HFFc6 (cell line): Measurements from ENCODE around the gene CDC42. TPM values are rescaled to one million over a fixed set of nuclear protein-coding genes. Genes with fewer than 3 reads are reported as not detected.
"Not testable (repeated sequence)": the region's sequence is repeated elsewhere in the genome, so short reads cannot be mapped to it uniquely, and the experiment has no call there.

Experiments
- DNase-seq: peaks from one replicate; pipeline ENCODE4 v3.0.0-alpha.2; 2018
- H3K27ac Mint-ChIP-seq: 2 replicates; pipeline ENCODE4 v1.8.0; 2020; ENCODE audit warnings: mild to moderate bottlenecking, mixed read lengths
- H3K27me3 Mint-ChIP-seq: 2 replicates; pipeline ENCODE4 v1.8.0; 2021; ENCODE audit warnings: mild to moderate bottlenecking, moderate library complexity, mixed read lengths; ENCODE audit not compliant: insufficient read depth
- H3K36me3 Mint-ChIP-seq: 2 replicates; pipeline ENCODE4 v1.8.0; 2021; ENCODE audit warnings: low read depth, mixed read lengths
- H3K4me1 Mint-ChIP-seq: 2 replicates; pipeline ENCODE4 v1.8.0; 2020; ENCODE audit warnings: low read depth, mixed read lengths
- H3K4me3 Mint-ChIP-seq: 2 replicates; pipeline ENCODE4 v1.8.0; 2020; ENCODE audit warnings: mild to moderate bottlenecking, moderate library complexity, mixed read lengths
- H3K9me3 Mint-ChIP-seq: 2 replicates; pipeline ENCODE4 v1.8.0; 2020; ENCODE audit warnings: mild to moderate bottlenecking, mixed read lengths
- total RNA-seq, 6 experiments: library from RNA; stranded (reverse); fragmentation: NEBNext Ultra II Directional; extraction: Animal tissue kit (Norgen Biotek cat#: 25700); gene quantifications; 2 replicates in 1 of 6; 3 replicates in 5 of 6; pipeline ENCODE4 v1.2.3, GENCODE V29; 2021
- TF ChIP-seq, protein P1 (sequence below): fragments of 200-600 bp; sonication (generic); IDR thresholded peaks from 2 replicates; pipeline ENCODE4 v1.5.0; 2021; ENCODE audit warnings: antibody characterized with exemption, mild to moderate bottlenecking

CDC42 gene
- total RNA-seq, 6 experiments from 2014 or later = 273 to 298 (median 280) TPM

DNA sequence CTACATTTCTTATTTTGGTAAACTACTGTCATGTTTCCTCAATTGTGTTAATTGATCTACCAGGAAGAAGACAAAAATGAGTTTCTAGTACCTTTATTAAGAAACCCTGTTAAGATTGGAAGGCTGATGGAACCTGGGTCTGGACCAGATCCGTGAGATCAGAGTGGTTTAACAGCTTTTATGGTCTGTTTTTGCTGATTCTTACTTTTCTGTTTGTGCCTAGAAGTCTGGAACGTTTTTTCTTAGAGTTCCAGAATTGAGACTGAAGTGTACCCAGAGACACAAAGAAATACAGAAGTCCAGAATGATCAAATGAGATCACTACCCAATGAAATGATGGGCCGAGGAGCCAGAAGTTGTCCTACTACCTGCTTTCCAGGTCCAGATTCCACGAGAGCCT, 22.5 kb upstream of the CDC42 start:
- no peak for DNase-seq
- Mint-ChIP-seq H3K4me3 (no peak overlapping the region), H3K27ac (no peak overlapping the region), H3K36me3 (no peaks in the 10 kb centered on the region), H3K4me1 (peaks cover 12% of the 10 kb centered on the region), H3K27me3 (no peaks in the 10 kb centered on the region; the same call in 1 of the 2 replicates), H3K9me3 (no peaks in the 10 kb centered on the region)
- TF ChIP-seq, protein P1, sequence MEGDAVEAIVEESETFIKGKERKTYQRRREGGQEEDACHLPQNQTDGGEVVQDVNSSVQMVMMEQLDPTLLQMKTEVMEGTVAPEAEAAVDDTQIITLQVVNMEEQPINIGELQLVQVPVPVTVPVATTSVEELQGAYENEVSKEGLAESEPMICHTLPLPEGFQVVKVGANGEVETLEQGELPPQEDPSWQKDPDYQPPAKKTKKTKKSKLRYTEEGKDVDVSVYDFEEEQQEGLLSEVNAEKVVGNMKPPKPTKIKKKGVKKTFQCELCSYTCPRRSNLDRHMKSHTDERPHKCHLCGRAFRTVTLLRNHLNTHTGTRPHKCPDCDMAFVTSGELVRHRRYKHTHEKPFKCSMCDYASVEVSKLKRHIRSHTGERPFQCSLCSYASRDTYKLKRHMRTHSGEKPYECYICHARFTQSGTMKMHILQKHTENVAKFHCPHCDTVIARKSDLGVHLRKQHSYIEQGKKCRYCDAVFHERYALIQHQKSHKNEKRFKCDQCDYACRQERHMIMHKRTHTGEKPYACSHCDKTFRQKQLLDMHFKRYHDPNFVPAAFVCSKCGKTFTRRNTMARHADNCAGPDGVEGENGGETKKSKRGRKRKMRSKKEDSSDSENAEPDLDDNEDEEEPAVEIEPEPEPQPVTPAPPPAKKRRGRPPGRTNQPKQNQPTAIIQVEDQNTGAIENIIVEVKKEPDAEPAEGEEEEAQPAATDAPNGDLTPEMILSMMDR = no peak

DNA sequence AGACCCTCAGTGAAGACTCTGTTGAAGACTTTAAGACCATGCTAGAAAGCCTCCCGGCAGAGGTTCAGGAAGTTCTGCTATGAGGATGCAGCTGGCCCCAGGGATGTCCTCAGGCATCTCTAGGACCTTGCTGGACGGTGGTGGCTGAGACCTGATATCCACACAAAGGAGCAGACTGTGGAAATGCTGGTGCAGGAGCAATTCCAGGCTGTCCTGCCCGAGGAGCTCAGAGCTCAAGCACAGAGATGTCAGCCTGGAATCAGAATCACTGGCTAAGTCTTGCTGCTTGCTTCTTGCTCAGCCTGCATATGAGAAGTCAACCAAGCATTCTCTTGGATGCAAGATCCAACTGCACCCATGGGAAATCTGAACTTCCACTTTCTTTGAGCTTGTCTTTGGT, 22.0 kb upstream of the CDC42 start:
- Mint-ChIP-seq H3K9me3 (no peaks in the 10 kb centered on the region), H3K36me3 (no peaks in the 10 kb centered on the region), H3K4me1 (peaks cover 11% of the 10 kb centered on the region), H3K27me3 (no peaks in the 10 kb centered on the region), H3K4me3 (no peak overlapping the region), H3K27ac (no peak overlapping the region)
- DNase-seq = no peak
- TF ChIP-seq, protein P1 = no peak

DNA sequence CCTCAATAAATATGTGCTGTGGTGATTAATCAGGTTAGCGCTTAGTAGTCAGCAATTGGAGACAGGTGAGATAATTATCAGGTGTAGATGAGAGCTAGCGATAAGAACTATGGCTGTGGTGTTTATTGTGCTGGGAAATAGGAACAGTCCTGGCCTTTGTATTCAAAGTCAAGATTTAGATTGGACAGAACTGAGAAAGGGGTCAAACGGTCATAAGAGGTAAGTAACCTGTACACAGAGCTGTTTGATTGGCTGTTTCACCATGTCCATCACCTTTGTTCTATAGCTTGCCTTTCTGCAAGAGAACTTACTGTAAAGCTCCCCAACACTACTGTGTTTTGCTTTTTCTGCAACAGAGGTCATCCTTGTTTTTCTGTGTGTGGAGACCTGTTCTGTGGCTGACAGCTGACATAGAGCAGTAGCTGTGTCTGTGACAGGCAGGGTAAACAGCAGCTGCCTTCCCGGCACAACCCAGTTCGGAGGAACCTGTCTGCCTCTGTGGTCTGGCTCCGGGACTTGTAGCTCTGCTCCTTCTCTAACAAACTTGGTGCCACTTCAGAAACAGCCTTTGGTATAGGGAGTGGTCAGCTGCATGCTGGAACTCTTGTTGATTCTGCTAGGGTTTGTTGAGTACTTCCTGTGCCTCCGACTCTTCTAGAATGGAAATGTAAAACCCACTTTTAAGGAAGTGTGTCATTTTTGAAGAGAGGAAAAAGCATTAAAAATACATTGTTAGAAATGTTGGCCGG, 21.1 kb upstream of the CDC42 start:
- Mint-ChIP-seq H3K27ac (no peak overlapping the region), H3K4me3 (no peak overlapping the region), H3K4me1 (peaks cover 4% of the 10 kb centered on the region), H3K36me3 (no peaks in the 10 kb centered on the region), H3K9me3 (no peaks in the 10 kb centered on the region), H3K27me3 (no peaks in the 10 kb centered on the region)
- DNase-seq = no peak
- TF ChIP-seq, protein P1 = no peak

DNA sequence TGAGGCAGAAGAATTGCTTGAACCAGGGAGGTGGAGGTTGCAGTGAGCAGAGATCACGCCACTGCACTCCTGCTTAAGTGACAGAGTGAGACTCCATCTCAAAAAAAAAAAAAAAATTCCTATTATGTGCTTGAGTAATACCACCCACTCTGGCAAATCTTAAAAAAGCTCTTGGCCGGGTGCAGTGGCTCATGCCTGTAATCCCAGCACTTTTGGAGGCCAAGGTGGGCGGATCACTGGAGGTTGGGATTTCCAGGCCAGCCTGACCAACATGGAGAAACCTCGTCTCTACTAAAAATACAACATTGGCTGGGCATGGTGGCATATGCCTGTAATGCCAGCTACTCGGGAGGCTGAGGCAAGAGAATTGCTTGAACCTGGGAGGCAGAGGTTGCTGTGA, 17.7 kb upstream of the CDC42 start:
- not testable (repeated sequence) for H3K9me3 Mint-ChIP-seq, H3K4me3 Mint-ChIP-seq

DNA sequence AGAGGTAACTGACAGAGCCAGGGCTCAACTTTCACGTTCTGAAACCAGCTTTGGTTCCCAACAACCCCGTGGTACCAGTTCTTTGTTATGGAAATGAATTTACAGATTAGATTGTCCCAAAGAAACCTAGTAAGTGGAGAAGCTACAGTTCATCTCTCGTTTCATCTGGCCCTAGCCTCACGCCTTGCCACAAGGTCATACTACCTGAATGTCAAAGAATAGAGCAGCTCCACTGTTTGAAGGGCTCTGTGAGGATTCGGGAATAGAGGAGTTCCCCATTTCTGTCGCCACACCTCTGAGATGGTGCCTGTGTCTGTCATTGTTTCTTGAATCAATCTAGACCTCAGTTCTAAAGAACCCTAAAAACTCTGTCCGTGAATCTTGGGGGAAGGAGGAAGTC, 15.0 kb upstream of the CDC42 start:
- Mint-ChIP-seq H3K27me3 (no peaks in the 10 kb centered on the region), H3K27ac (no peak overlapping the region), H3K4me1 (peaks cover 8% of the 10 kb centered on the region), H3K9me3 (no peaks in the 10 kb centered on the region), H3K36me3 (no peaks in the 10 kb centered on the region), H3K4me3 (no peak overlapping the region)
- TF ChIP-seq, protein P1 = no peak
- no peak for DNase-seq

More for the DNA sequence above, 17.7 kb upstream of the CDC42 start:
- not testable (repeated sequence) for DNase-seq, H3K27me3 Mint-ChIP-seq, H3K4me1 Mint-ChIP-seq, H3K36me3 Mint-ChIP-seq, H3K27ac Mint-ChIP-seq

DNA sequence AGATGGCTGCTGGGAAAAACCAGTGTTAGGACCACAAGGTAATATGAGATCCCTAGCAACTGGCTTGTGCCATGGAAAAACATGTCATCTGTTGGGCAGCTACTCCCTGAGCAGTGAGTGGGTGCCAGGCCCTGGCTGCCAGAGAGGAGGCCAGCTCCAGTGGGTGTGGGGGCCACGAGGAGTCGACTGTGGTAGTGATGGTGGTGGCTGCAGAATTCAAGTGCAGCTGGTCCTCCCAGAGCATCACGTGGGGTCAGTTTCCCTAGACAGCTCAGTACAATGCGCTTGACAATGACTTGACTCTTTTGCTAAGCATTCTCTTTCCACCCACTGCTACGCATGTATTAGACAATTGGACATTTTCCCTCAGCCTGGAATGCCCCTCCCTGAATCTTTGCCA, 14.5 kb upstream of the CDC42 start:
- Mint-ChIP-seq H3K27me3 (no peaks in the 10 kb centered on the region), H3K4me3 (no peak overlapping the region), H3K27ac (no peak overlapping the region), H3K4me1 (peaks cover 9% of the 10 kb centered on the region), H3K9me3 (no peaks in the 10 kb centered on the region), H3K36me3 (no peaks in the 10 kb centered on the region)
- DNase-seq = no peak
- TF ChIP-seq, protein P1 = no peak
